Panc1 (cell line): ENCODE measurements around the gene BCL2L12. TPM values are rescaled to one million over a fixed set of nuclear protein-coding genes. Genes with fewer than 3 reads are reported as not detected.

Experiments used
- ATAC-seq: fragments of 200-7000 bp; cut with Tn5 transposase; 2 replicates; pipeline ENCODE4 v1.9.1; 2020; ENCODE audit warnings: mild to moderate bottlenecking, moderate library complexity
- BruUV-seq: library from RNA; stranded (reverse); fragments of 400-500 nt; replicated peaks from 2 replicates; lab custom pipeline; 2021; lab: Mats Ljungman, UMichigan
- CTCF ChIA-PET: fragments of 300-600 bp; sonication (Branson Sonifier 250); formaldehyde crosslinking; loops from one replicate; lab custom pipeline; 2022; ENCODE audit warnings: antibody characterized with exemption; lab: Charles Lee
- POLR2A ChIA-PET: fragments of 300-600 bp; sonication (Branson Sonifier 250); formaldehyde crosslinking; loops from one replicate; lab custom pipeline; 2022; ENCODE audit warnings: antibody characterized with exemption; lab: Charles Lee
- DNase-seq: peaks from one replicate; pipeline ENCODE4 v3.0.0-alpha.2; 2010; ENCODE audit warnings: low read depth, low spot score
- H3K27ac ChIP-seq: 2 replicates; pipeline ENCODE4 v1.5.1; 2011; ENCODE audit warnings: mild to moderate bottlenecking, low read length, inconsistent platforms
- H3K27me3 ChIP-seq: fragments of 200-500 bp; sonication (Bioruptor generic); 2 replicates; pipeline ENCODE4 v1.6.0; 2014; ENCODE audit warnings: low read length, inconsistent platforms; ENCODE audit not compliant: control insufficient read depth, insufficient read depth
- H3K36me3 ChIP-seq: fragments of 200-500 bp; sonication (Bioruptor generic); 2 replicates; pipeline ENCODE4 v1.5.1; 2014; ENCODE audit warnings: inconsistent platforms, mild to moderate bottlenecking, low read length, moderate library complexity; ENCODE audit not compliant: control insufficient read depth, insufficient read depth
- H3K4me1 ChIP-seq: 2 replicates; pipeline ENCODE4 v1.5.1; 2011; ENCODE audit warnings: inconsistent platforms, mild to moderate bottlenecking, low read length, moderate library complexity; ENCODE audit not compliant: control insufficient read depth, insufficient read depth
- H3K4me3 ChIP-seq, 2 experiments: 2 replicates each; pipeline ENCODE4 v1.5.1; 2011 to 2012; ENCODE audit warnings: low read depth in 2 of 2, low read length in 2 of 2, mild to moderate bottlenecking in 2 of 2, inconsistent platforms in 1 of 2, moderate library complexity in 1 of 2
- H3K9me3 ChIP-seq: fragments of 200-500 bp; sonication (Bioruptor generic); 2 replicates; pipeline ENCODE4 v1.5.1; 2014; ENCODE audit warnings: low read depth, mild to moderate bottlenecking, inconsistent platforms, low read length, moderate library complexity; ENCODE audit not compliant: control insufficient read depth, insufficient read depth
- CTCF ChIP-seq: fragments of 450-650 bp; IDR thresholded peaks from 2 replicates; pipeline ENCODE4 v1.5.1; 2017; ENCODE audit warnings: mild to moderate bottlenecking
- POLR2AphosphoS5 ChIP-seq: IDR thresholded peaks from 2 replicates; pipeline ENCODE4 v1.6.1; 2012; ENCODE audit warnings: mild to moderate bottlenecking, low read depth, low read length, moderate library complexity
- REST ChIP-seq, 2 experiments: IDR thresholded peaks; 2 replicates each; pipeline ENCODE4 v1.6.1; 2011 to 2012; ENCODE audit warnings: low read depth in 2 of 2, control low read depth in 1 of 2, low read length in 1 of 2, mild to moderate bottlenecking in 1 of 2, moderate library complexity in 1 of 2; ENCODE audit not compliant: insufficient read depth in 1 of 2
- SIN3A ChIP-seq: IDR thresholded peaks from 2 replicates; pipeline ENCODE4 v1.6.1; 2012; ENCODE audit warnings: low read depth, mild to moderate bottlenecking, low read length, moderate library complexity, borderline replicate concordance; ENCODE audit not compliant: insufficient read depth
- TCF7L2 ChIP-seq: IDR thresholded peaks from 2 replicates; pipeline ENCODE4 v1.6.1; 2011; ENCODE audit warnings: mild to moderate bottlenecking, low read depth, low read length, inconsistent platforms
- in situ Hi-C: cut with HindIII; loops from 2 replicates; pipeline ENCODE4 v1.10.0; 2016; ENCODE audit warnings: low sequenced_read_pairs, low pct_unique_long_range_greater_than_20kb
- intact Hi-C: fragments of 100-400 bp; cut with micrococcal nuclease; formaldehyde crosslinking; loops from one replicate; pipeline ENCODE4 v1.10.0; 2022; ENCODE audit not compliant: unreplicated experiment
- total RNA-seq: library from RNA; stranded (reverse); gene quantifications from one replicate; pipeline ENCODE4 v1.2.1, GENCODE V29; 2021; ENCODE audit not compliant: unreplicated experiment

Gene BCL2L12
- total RNA-seq, 1 experiment from 2014 or later = 69.6 TPM

GRCh38 chr19:49684251-49684982 is 18.7 kb downstream of the BCL2L12 start:
- BruUV-seq = no TSS peak

More at GRCh38 chr19:49684251-49684982, 18.7 kb downstream of the BCL2L12 start:
- no peak for TF ChIP-seq REST (IDR thresholded peaks at IDR 0.05; ENCODE audit: insufficient read depth in 1 of 2, low read depth in 2 of 2, low read length in 1 of 2)
- peak; percentile 86 for TF ChIP-seq CTCF
- TF ChIP-seq POLR2AphosphoS5 = no peak; the same call in 1 of the 2 replicates
- TF ChIP-seq TCF7L2 = no peak
- TF ChIP-seq SIN3A = no peak
- DNase-seq = no peak
- peak; percentile 41 for ATAC-seq
- ChIA-PET POLR2A (no interaction called here), CTCF (interaction anchor here (0.7 kb wide), 1 partner anchor 14 kb away, joined by 5 read pairs; no protein-coding TSS in a partner anchor)
- in situ Hi-C loops = no loop called here
- Histone ChIP-seq H3K36me3 (peaks cover 14% of the 10 kb centered on the region), H3K27me3 (no peaks in the 10 kb centered on the region), H3K27ac (no peak overlapping the region), H3K4me3 (no peak overlapping the region), H3K9me3 (no peaks in the 10 kb centered on the region), H3K4me1 (peaks cover 17% of the 10 kb centered on the region)
- intact Hi-C loops = no loop called here
